GM19455 (cell line): Measurements from ENCODE around the gene TP53RK.

Source experiments
- ATAC-seq: cut with Tn5 transposase; IDR thresholded peaks from one replicate; pipeline ENCODE4 v1.9.1; 2021; ENCODE audit not compliant: unreplicated experiment

TP53RK gene

GRCh38 chr20:46689082-46689753 lies at the start of gene TP53RK:
TSS of gene TP53RK (minus strand) at chr20:46689444. CDS start at chr20:46689414, 30 bp downstream.
- ATAC-seq: peak; percentile 94

GRCh38 chr20:46735436-46735835 lies 46.2 kb upstream of the TP53RK start:
- ATAC-seq: no peak

- ATAC-seq: no peak
Observed at GRCh38 chr20:46731770-46732169, 42.5 kb upstream of the TP53RK start.

GRCh38 chr20:46725186-46726165 lies 36.2 kb upstream of the TP53RK start:
- no peak for ATAC-seq

GRCh38 chr20:46724343-46724959 lies 35.2 kb upstream of the TP53RK start:
- no peak for ATAC-seq

- no peak for ATAC-seq
Observed at GRCh38 chr20:46723039-46723438, 33.8 kb upstream of the TP53RK start.

- no peak for ATAC-seq
Observed at GRCh38 chr20:46722450-46722849, 33.2 kb upstream of the TP53RK start.

- ATAC-seq: no peak
Observed at GRCh38 chr20:46721476-46721875, 32.2 kb upstream of the TP53RK start.

GRCh38 chr20:46720776-46721425 lies 31.7 kb upstream of the TP53RK start:
- no peak for ATAC-seq

- ATAC-seq: no peak
Observed at GRCh38 chr20:46720019-46720418, 30.8 kb upstream of the TP53RK start.

- ATAC-seq: no peak
Observed at GRCh38 chr20:46717818-46718541, 28.7 kb upstream of the TP53RK start.

- ATAC-seq: no peak
Observed at GRCh38 chr20:46715292-46715756, 26.1 kb upstream of the TP53RK start.

GRCh38 chr20:46713957-46714834 lies 25.0 kb upstream of the TP53RK start:
- ATAC-seq: no peak

- ATAC-seq: no peak
Observed at GRCh38 chr20:46712056-46712636, 22.9 kb upstream of the TP53RK start.

GRCh38 chr20:46710153-46710913 lies 21.1 kb upstream of the TP53RK start:
- no peak for ATAC-seq

- no peak for ATAC-seq
Observed at GRCh38 chr20:46709459-46710152, 20.4 kb upstream of the TP53RK start, which contains the start of gene SLC2A10. TSS of gene SLC2A10 (plus strand) at chr20:46709649. CDS start at chr20:46709737, 88 bp downstream.

- no peak for ATAC-seq
Observed at GRCh38 chr20:46709055-46709458, 19.8 kb upstream of the TP53RK start.
